ENCODE data around the gene CEBPA.
"Not testable (repeated sequence)": the region's sequence is repeated elsewhere in the genome, so short reads cannot be mapped to it uniquely, and the experiment has no call there.

Gene CEBPA

GRCh38 chr19:33300009-33300893 lies 2.1 kb downstream of the CEBPA start:
- no peak for DNase-seq (ENCODE audit: low spot score)

GRCh38 chr19:33299051-33299688 lies 3.2 kb downstream of the CEBPA start:
- no peak for DNase-seq (ENCODE audit: low spot score)

GRCh38 chr19:33298146-33298911 lies 4.0 kb downstream of the CEBPA start:
- DNase-seq (ENCODE audit: low spot score) = no peak

- DNase-seq (ENCODE audit: low spot score) = no peak
Measured at GRCh38 chr19:33297401-33298145, 4.8 kb downstream of the CEBPA start.

- DNase-seq (ENCODE audit: low spot score) = no peak
Measured at GRCh38 chr19:33296488-33296971, 5.8 kb downstream of the CEBPA start.

GRCh38 chr19:33295621-33296487 lies 6.5 kb downstream of the CEBPA start:
- DNase-seq (ENCODE audit: low spot score) = no peak

- DNase-seq (ENCODE audit: low spot score) = not testable (repeated sequence)
Measured at GRCh38 chr19:33295046-33295445, 7.3 kb downstream of the CEBPA start.

- DNase-seq (ENCODE audit: low spot score) = no peak
Measured at GRCh38 chr19:33294058-33294798, 8.1 kb downstream of the CEBPA start.

- DNase-seq (ENCODE audit: low spot score) = peak; percentile 37
Measured at GRCh38 chr19:33293255-33294057, 8.9 kb downstream of the CEBPA start.

- DNase-seq (ENCODE audit: low spot score) = no peak
Measured at GRCh38 chr19:33292595-33293254, 9.6 kb downstream of the CEBPA start.

- no peak for DNase-seq (ENCODE audit: low spot score)
Measured at GRCh38 chr19:33291623-33292534, 10.5 kb downstream of the CEBPA start.

GRCh38 chr19:33290956-33291622 lies 11.2 kb downstream of the CEBPA start:
- DNase-seq (ENCODE audit: low spot score) = no peak

GRCh38 chr19:33290082-33290815 lies 12.1 kb downstream of the CEBPA start:
- DNase-seq (ENCODE audit: low spot score) = no peak

- no peak for DNase-seq (ENCODE audit: low spot score)
Measured at GRCh38 chr19:33289261-33289660, 13.1 kb downstream of the CEBPA start.

GRCh38 chr19:33288666-33289065 lies 13.7 kb downstream of the CEBPA start:
- no peak for DNase-seq (ENCODE audit: low spot score)

- DNase-seq (ENCODE audit: low spot score) = no peak
Measured at GRCh38 chr19:33287927-33288326, 14.4 kb downstream of the CEBPA start.
